GM12875 (cell line): Measurements from ENCODE around the gene PRKN.

Source experiments
- H3K4me3 ChIP-seq: one replicate; pipeline ENCODE4 v1.5.1; 2011; ENCODE audit warnings: low read depth, low read length, control low read depth
- TF ChIP-seq, protein P1 (sequence below): IDR thresholded peaks from 2 replicates; pipeline ENCODE4 v1.5.1; 2011; ENCODE audit warnings: low read depth, mild to moderate bottlenecking, control low read depth, inconsistent platforms, low read length, moderate library complexity, borderline replicate concordance; ENCODE audit not compliant: insufficient read depth

PRKN gene

DNA sequence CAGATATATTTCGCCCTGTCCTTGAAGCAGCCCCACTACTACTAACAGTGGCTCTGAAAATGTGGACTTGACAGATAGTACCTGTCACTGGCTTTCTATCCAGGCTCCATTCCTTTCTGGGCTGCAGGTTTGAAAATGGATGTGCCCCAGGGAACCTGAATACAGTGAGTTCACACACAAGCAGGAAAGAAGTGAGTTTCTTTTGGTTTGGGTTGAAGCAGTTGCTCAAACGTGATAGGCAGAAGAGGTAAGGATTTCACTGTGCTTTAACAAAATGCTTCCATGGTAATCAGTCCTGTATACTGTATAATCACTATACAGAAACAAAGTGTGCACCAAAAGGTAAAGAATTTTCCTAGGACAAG, 382.9 kb downstream of the PRKN start:
- H3K4me3 ChIP-seq = no peak overlapping the region
- TF ChIP-seq, protein P1, sequence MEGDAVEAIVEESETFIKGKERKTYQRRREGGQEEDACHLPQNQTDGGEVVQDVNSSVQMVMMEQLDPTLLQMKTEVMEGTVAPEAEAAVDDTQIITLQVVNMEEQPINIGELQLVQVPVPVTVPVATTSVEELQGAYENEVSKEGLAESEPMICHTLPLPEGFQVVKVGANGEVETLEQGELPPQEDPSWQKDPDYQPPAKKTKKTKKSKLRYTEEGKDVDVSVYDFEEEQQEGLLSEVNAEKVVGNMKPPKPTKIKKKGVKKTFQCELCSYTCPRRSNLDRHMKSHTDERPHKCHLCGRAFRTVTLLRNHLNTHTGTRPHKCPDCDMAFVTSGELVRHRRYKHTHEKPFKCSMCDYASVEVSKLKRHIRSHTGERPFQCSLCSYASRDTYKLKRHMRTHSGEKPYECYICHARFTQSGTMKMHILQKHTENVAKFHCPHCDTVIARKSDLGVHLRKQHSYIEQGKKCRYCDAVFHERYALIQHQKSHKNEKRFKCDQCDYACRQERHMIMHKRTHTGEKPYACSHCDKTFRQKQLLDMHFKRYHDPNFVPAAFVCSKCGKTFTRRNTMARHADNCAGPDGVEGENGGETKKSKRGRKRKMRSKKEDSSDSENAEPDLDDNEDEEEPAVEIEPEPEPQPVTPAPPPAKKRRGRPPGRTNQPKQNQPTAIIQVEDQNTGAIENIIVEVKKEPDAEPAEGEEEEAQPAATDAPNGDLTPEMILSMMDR = no peak

DNA sequence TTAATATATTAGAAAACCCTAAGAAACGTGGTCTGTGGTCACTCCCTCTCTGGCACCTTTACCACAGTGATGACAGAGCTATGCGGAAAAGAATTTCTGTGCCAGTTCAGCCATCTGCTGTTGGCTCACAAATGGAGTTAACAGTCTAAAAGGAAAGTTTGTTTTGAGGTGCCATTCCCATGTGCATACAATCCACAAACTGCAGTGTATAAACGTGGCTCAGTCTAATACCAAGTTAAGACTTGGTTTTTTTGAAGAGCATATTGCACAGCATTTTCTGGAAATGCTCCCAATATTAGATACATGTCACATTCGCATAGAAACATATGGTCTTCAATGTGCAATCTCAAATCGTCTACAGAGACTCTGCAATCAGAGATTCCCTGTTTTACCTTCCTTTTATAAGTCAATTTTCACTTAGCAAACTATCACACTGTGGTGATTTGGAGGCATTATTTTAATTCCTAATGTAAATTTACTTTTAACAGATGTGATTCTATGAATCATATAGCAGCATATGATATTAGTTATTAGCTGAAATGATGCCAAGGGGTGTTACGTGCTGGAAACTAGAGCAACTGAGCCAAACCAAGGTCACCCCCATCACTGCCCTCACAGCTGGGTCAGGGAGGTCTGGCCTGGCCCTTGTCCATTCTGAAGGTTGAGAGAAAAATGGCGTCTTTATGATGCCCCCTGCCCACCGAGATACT, 383.5 kb downstream of the PRKN start:
- TF ChIP-seq, protein P1 = no peak
- H3K4me3 ChIP-seq = no peak overlapping the region

DNA sequence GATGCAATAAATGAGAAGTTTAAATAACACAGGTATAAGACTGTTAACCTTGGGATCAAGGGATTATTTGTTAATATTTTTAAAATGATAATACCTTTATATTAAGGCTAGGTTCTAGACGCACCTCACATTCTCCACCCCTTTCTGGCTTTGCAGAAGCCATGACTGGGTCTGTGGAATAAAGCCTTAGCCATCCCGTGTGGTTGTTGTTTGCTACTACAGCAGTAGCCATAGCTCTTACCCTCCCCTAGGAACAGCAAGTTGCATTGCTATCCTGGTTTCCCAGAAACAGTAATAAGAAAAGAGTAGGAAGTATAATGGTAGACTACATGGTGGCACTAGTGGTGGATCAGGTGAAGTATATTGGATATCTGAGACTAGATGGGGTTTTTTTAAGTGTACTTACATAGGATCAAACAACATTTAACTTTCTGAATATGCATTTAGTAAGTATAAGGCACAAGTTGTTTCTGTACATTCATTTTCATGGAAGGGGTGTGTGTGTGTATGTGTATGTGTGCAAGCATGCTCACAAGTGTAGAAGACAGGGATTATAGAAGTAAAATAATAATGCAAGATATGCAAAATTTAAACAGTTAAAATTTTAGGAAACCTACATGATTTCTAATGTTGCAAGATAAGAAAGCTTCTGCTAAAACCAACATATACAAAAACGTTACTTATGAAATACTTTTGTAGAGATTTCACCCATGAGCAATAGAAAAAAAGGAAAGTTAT, 384.2 kb downstream of the PRKN start:
- no peak overlapping the region for H3K4me3 ChIP-seq
- TF ChIP-seq, protein P1 = no peak

DNA sequence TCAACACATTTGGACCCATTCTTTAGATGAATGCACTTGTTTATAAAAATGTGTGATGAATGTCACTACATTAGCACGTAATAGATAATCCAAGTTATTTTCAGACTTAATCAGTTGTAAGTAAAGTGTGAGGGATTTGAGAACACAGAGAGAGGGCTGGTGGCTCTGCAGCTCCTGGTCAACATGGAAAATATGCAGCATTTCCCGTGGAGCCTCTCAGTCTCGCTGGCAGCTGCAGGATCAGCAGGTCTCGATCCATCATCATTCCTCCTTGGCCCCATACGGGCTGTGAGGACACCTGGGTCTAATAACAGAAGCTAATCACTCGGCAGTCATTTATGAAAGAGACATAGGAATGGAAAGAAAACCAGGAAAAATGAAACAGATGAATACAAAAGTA, 390.2 kb downstream of the PRKN start:
- H3K4me3 ChIP-seq = no peak overlapping the region
- TF ChIP-seq, protein P1 = no peak

DNA sequence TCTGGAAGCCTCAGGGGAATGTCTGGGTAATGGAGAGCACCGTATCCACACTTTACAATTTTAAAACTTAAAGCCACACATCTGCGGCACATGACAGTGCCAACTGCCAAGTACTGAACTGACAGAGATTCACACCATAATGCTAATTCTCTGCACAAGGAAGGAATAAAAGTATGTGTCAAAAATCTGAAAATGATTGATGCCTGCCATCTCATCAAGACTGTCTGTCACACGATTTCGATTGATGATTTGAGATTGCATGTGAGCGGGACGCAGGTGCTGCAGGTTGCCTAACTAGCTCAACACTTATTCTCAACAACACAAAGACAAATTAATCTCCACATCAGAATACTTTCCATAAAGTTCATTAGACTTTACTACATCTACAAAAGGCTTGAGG, 391.2 kb downstream of the PRKN start:
- H3K4me3 ChIP-seq = no peak overlapping the region

DNA sequence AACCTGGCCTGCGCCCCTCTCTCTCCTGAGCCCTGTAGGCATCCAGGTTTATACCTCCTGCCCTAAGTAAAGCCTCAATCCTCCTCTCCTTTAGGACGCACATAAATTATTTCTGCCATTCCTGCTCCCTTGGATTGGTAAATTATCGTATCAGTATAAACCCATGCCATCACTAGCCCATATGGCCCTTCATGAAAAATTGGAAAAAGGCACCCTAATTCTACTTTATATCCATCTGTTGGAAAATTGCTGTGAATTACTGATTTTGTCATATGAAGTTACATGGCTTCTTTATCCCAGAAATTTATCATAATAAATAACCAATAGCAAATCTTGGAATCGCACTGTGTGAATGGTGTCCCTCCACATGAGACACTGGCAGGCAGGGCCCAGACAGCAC, 395.2 kb downstream of the PRKN start:
- TF ChIP-seq, protein P1 = no peak
- no peak overlapping the region for H3K4me3 ChIP-seq

More for the DNA sequence above, 391.2 kb downstream of the PRKN start:
- TF ChIP-seq, protein P1 = no peak

DNA sequence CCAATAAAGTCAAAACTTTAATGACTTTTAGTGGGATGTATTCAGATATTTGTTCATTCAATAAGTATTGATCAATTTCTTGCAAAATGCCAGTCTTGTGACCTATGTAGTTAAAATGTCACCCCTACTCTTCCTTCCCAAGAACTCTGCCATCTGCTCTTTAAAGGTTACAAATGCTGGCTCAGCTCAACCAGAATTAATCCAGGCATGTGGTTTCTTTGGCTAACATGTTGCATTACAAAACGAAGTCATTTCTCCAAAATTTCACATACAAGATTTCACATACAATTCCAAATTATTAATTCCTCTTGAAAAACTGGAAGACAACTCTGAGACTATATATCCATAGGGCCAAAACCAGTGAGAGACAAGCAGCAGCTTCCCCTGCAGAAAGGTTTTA, 395.7 kb downstream of the PRKN start:
- TF ChIP-seq, protein P1 = no peak

More for the DNA sequence above, 395.7 kb downstream of the PRKN start:
- H3K4me3 ChIP-seq = no peak overlapping the region
